Heart left ventricle (tissue), 16 donors: ENCODE measurements around the gene SLC38A10. TPM values are rescaled to one million over a fixed set of nuclear protein-coding genes. Genes with fewer than 3 reads are reported as not detected.
"Not testable (repeated sequence)": the region's sequence is repeated elsewhere in the genome, so short reads cannot be mapped to it uniquely, and the experiment has no call there.

Experiments
- ATAC-seq, 4 donors: fragments of 200-7000 bp; cut with Tn5 transposase; one replicate each; pipeline ENCODE4 v1.9.1; 2020 to 2022; ENCODE audit warnings: moderate library complexity in 4 of 4, mild to moderate bottlenecking in 3 of 4, moderate number of reproducible peaks in 1 of 4
- DNase-seq, 5 donors: peaks; one replicate each; pipeline ENCODE4 v3.0.0-alpha.2; 2020
- H3K27ac ChIP-seq, 12 donors: fragments of 200-600 bp; sonication (generic) in 4 of 12; one replicate each; pipeline versions ENCODE4 v1.5.0 to v1.8.0; 2016 to 2022; ENCODE audit warnings: mild to moderate bottlenecking in 2 of 12
- H3K27me3 ChIP-seq, 9 donors: fragments of 200-600 bp; sonication (generic) in 2 of 9; one replicate each; pipeline versions ENCODE4 v1.5.1 to v1.8.0; 2016 to 2022; ENCODE audit warnings: mild to moderate bottlenecking in 3 of 9
- H3K36me3 ChIP-seq, 9 donors: fragments of 200-600 bp; sonication (generic) in 2 of 9; one replicate each; pipeline versions ENCODE4 v1.5.0 to v1.8.0; 2018 to 2022; ENCODE audit warnings: mild to moderate bottlenecking in 2 of 9
- H3K4me1 ChIP-seq, 12 donors: fragments of 200-600 bp; sonication (generic) in 4 of 12; one replicate each; pipeline versions ENCODE4 v1.5.0 to v1.8.0; 2016 to 2022; ENCODE audit warnings: mild to moderate bottlenecking in 3 of 12
- H3K4me3 ChIP-seq, 12 donors: fragments of 200-600 bp; sonication (generic) in 4 of 12; one replicate each; pipeline versions ENCODE4 v1.5.0 to v1.8.0; 2017 to 2022; ENCODE audit warnings: mild to moderate bottlenecking in 9 of 12, moderate library complexity in 4 of 12
- H3K9me3 ChIP-seq, 12 donors: fragments of 200-600 bp; sonication (generic) in 4 of 12; one replicate each; pipeline versions ENCODE4 v1.5.0 to v1.8.0; 2016 to 2022; ENCODE audit warnings: mild to moderate bottlenecking in 1 of 12
- POLR2A ChIP-seq, 2 donors: fragments of 450-650 bp; IDR thresholded peaks; one replicate each; pipeline ENCODE4 v1.6.1; 2017; ENCODE audit warnings: antibody characterized with exemption in 2 of 2, mild to moderate bottlenecking in 2 of 2, moderate library complexity in 2 of 2
- WGBS, 4 donors: extraction: QIAGEN DNeasy Blood & Tissue Kit in 2 of 4; methylation state at CpG; one replicate each; pipeline versions ENCODE4 v1.1.5 to v1.1.7; 2013 to 2018; 5-methylcytosine and 5-hydroxymethylcytosine counted together
- intact Hi-C, 10 donors: fragments of 100-400 bp; cut with DNase I; formaldehyde crosslinking; loops; one replicate each; pipeline versions ENCODE4 v1.11.1 to v1.14.2; 2022
- polyA plus RNA-seq, 2 donors: library from polyadenylated mRNA; stranded (reverse); fragments of 200-250 nt; gene quantifications; one replicate each; pipeline ENCODE4 v1.2.3, GENCODE V29; 2013
- total RNA-seq, 9 donors: library from RNA; depleted of rRNA in 2 of 9; stranded (reverse); fragments of >200 nt in 2 of 9; fragmentation: NEBNext Ultra II Directional in 3 of 9; extraction: Animal tissue kit (Norgen Biotek cat#: 25700) in 3 of 9; gene quantifications; one replicate each; pipeline versions ENCODE4 v1.1.0 to v1.2.4, GENCODE V29; 2016 to 2023
- TF ChIP-seq, protein P1 (sequence below), 12 donors: fragments of 200-600 bp; sonication (generic) in 4 of 12; IDR thresholded peaks; one replicate each; pipeline versions ENCODE4 v1.5.0 to v1.8.0; 2018 to 2022; ENCODE audit warnings: antibody characterized with exemption in 12 of 12, mild to moderate bottlenecking in 5 of 12
- donor health status: ischemic (EF 13 %, LVEDD 7.1; RV severe dilation, severe dysfunction).
- donor health status: healthy with polysubstance abuse.
- donor health status: DM: no; HTN: yes; CAD: no.
- donor health status: DM: no; HTN: no; CAD: no.
- donor health status: ischemic (EF 25% LVEDD 6.9; RV normal size, moderate dysfunction).
- donor health status: ischemic (EF 25% LVEDD 5.7; RV mildly dilated, moderate dysfunction).
- donor health status: healthy.
- donor health status: DM: yes; HTN: yes; CAD: no.
- donor health status: ischemic (EF 35%, LVEDD 5.7; RV mildly dilated, moderate dysfunction).
- donor health status: nonischemic (EF 11% LVEDD 7.7; RV severe dilation, severe dysfunction).
- donor health status: DM: yes; HTN: yes; CAD: no.
- donor health status: PGD.
- donor health status: ischemic (EF 29% LVEDD 5.4; RV normal size, mild dysfunction).
- donor health status: nonischemic (EF 23%, LVEDD 6.1; RV moderate dilation, normal function).

The SLC38A10 gene
- total and polyA plus RNA-seq, 11 donors: 27.4 to 67.7 (median 46.7) TPM

DNA sequence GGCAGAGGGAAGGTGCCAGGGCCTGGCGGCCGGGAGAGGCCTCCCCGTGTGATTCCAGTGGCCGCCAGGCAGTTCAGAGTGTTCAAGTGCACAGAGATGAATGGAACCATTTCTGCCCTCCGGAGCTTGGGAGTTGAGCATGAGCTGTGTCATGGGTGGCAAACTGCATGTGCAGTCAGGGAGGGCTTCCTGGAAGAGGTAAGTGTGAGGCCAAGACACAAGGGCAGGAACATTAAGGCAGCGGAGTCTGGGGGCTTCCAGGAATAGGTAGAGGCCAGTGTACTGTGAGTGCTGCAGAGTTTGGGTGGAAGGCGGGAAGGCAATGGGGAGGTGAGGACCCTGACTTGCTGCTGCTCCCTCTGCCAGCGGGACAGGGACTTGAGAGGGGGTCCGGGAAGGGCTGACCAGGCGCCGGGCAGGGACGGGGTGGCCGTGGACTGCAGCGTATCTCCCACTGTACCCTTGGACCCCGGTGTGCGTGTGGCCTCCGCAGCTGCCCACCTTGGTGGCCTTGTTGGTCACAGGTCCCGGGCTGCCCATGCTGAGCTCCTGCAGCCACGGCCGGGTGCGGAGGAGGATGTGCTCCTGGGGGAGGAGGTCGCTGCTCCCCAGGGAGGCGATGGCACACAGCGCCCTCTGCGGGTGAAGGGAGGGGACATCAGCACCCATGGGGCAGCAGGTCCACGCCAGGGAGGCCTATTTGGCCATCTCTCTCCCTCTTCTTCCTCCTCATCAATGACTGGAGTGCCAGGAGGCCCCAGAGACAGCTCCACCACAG is 64.9 kb downstream of the SLC38A10 start:
- Histone ChIP-seq H3K36me3 (peaks cover 0 to 54% (median 28%) of the 10 kb centered on the region in 9 donors), H3K4me1 (peaks cover 0 to 9% (median 0%) of the 10 kb centered on the region in 12 donors), H3K27me3 (no peaks in the 10 kb centered on the region), H3K9me3 (peaks cover 0 to 12% (median 0%) of the 10 kb centered on the region in 12 donors), H3K4me3 (no peak overlapping the region), H3K27ac (no peak overlapping the region)
- peak in 1 of 5 donors; percentile 25 for DNase-seq
- intact Hi-C loops: loop anchor here in 1 of 10 donors (10.0 kb wide), 1 partner anchor 215 kb away; no protein-coding TSS in a partner anchor
- 93 to 95% (median 93%) methylated on average over 26 of the region's 26 CpGs for WGBS, 4 donors
- ATAC-seq: peak in 2 of 4 donors; percentile 6 to 21
- TF ChIP-seq, protein P1, sequence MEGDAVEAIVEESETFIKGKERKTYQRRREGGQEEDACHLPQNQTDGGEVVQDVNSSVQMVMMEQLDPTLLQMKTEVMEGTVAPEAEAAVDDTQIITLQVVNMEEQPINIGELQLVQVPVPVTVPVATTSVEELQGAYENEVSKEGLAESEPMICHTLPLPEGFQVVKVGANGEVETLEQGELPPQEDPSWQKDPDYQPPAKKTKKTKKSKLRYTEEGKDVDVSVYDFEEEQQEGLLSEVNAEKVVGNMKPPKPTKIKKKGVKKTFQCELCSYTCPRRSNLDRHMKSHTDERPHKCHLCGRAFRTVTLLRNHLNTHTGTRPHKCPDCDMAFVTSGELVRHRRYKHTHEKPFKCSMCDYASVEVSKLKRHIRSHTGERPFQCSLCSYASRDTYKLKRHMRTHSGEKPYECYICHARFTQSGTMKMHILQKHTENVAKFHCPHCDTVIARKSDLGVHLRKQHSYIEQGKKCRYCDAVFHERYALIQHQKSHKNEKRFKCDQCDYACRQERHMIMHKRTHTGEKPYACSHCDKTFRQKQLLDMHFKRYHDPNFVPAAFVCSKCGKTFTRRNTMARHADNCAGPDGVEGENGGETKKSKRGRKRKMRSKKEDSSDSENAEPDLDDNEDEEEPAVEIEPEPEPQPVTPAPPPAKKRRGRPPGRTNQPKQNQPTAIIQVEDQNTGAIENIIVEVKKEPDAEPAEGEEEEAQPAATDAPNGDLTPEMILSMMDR (IDR thresholded peaks at IDR 0.05): peak in 7 of 12 donors; percentile 9 to 34 (median 22)
- no peak for TF ChIP-seq POLR2A (IDR thresholded peaks at IDR 0.05)

DNA sequence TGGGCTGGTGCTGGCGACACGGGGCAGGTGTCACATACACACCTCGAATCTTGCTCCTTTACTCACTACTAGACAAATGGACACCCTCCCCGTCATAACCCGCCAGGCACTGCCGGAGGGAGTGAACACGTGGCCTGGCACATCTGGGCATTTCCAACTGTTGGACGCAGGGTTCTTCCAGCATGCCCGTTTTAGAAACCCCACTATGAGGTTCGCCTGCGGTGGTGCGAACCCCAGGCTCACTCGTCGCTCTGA is 65.5 kb downstream of the SLC38A10 start:
- intact Hi-C loops: no loop called here
- Histone ChIP-seq H3K27me3 (no peaks in the 10 kb centered on the region), H3K4me3 (no peak overlapping the region), H3K4me1 (peaks cover 0 to 9% (median 0%) of the 10 kb centered on the region in 12 donors), H3K27ac (no peak overlapping the region), H3K9me3 (peaks cover 0 to 12% (median 0%) of the 10 kb centered on the region in 12 donors), H3K36me3 (peaks cover 0 to 54% (median 28%) of the 10 kb centered on the region in 9 donors)
- ATAC-seq (no peak), DNase-seq (no peak)
- 95 to 98% (median 96%) methylated on average over 9 to 14 of the region's 14 CpGs for WGBS, 4 donors
- TF ChIP-seq, protein P1 (IDR thresholded peaks at IDR 0.05): no peak
- no peak for TF ChIP-seq POLR2A (IDR thresholded peaks at IDR 0.05)

DNA sequence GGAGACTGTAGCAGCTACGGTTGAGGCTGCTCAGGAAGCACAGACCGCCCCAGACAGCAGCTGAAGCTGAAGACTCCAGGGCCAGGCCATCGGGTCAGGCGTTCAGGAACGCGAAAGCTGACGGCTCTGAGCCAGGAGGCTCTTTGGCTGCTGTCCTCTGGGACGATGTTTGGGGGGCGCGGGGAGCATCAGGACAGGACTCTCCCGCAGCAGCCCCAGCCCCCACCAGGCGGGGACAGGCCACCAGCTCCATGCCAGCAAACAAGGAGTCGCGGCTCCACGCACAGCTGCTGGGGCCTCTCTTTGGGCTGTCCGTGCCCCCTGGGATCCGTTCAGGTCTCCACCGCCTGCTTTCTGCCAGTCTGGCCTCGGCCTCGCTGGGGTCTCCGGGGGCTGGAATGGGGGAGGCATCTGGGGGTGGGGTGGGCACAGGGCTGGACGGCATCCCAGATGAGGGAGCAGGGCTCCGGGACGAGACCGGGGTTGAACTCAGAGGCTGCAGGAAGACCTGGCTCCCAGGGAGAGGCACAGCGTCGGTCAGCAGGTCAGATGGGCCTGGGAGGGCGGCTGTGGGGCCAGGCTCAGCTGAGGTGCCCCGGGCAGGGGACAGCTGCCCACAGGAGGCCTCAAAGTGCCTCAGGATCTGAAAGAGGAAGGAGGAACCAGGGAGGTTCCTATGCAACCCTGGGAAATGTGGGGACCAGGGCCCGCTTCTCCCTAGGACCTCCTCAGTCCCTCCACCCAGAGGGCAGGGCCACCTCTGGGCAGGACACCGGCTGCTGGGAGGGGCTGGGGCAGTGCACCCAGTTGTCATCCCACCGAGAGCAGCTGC is 66.1 kb downstream of the SLC38A10 start:
- Histone ChIP-seq H3K27ac (peak overlapping the region in 1 of 12 donors; percentile 49), H3K9me3 (peaks cover 0 to 12% (median 0%) of the 10 kb centered on the region in 12 donors), H3K27me3 (no peaks in the 10 kb centered on the region), H3K36me3 (peaks cover 0 to 54% (median 28%) of the 10 kb centered on the region in 9 donors), H3K4me3 (no peak overlapping the region), H3K4me1 (peaks cover 0 to 9% (median 0%) of the 10 kb centered on the region in 12 donors)
- no peak for TF ChIP-seq POLR2A (IDR thresholded peaks at IDR 0.05)
- TF ChIP-seq, protein P1 (IDR thresholded peaks at IDR 0.05): no peak
- no peak for ATAC-seq
- intact Hi-C loops: no loop called here
- WGBS, 4 donors: 85 to 93% (median 86%) methylated on average over 15 to 32 of the region's 32 CpGs
- peak in 1 of 5 donors; percentile 23 for DNase-seq

DNA sequence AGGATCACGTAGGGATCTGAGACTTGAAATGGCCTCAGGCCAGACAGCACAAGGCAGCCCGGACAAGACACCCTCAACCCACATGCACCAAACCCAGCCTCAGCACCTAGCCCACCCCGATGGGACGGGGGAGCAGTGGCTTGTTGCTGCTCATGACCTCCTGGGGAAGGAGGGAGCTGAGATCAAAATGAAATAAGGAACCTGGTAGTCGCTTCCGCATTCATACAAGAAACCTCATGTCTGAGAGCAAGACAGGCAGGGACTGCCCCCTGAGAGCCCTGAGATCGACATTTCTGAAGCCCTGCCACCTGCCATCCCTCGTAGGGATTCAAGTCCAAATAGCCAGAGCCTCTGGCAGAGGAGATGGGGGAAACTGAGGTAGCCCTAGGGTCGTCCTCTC is 66.7 kb downstream of the SLC38A10 start:
- ATAC-seq: no peak
- Histone ChIP-seq H3K4me1 (peaks cover 0 to 15% (median 3%) of the 10 kb centered on the region in 12 donors), H3K9me3 (peaks cover 0 to 12% (median 0%) of the 10 kb centered on the region in 12 donors), H3K27ac (peak overlapping the region in 1 of 12 donors; percentile 54), H3K27me3 (no peaks in the 10 kb centered on the region), H3K36me3 (peaks cover 0 to 50% (median 28%) of the 10 kb centered on the region in 9 donors), H3K4me3 (no peak overlapping the region)
- 79 to 86% (median 81%) methylated on average over 8 to 9 of the region's 9 CpGs for WGBS, 4 donors
- TF ChIP-seq, protein P1 (IDR thresholded peaks at IDR 0.05): no peak
- TF ChIP-seq POLR2A (IDR thresholded peaks at IDR 0.05): no peak
- intact Hi-C loops: no loop called here
- peak in 1 of 5 donors; percentile 18 for DNase-seq

DNA sequence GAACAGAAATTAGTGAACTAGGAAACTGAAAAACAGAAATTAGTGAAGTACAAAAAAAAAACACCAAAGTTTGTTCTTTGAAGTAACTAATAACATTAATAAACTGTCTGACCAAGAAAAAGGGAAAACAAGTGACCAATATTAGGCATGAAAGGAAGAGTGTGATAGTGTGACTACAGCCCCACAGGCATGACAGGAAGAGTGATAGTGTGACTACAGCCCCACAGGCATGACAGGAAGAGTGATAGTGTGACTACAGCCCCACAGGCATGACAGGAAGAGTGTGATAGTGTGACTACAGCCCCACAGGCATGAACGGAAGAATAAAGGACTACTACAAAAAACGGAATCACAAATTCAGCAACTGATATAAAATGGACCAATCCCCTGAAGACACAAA is 67.5 kb downstream of the SLC38A10 start:
- WGBS, 4 donors: 60 to 67% (median 64%) methylated on average over 2 of the region's 2 CpGs
- H3K27ac ChIP-seq: peak overlapping the region in 1 of 12 donors; percentile 54
- intact Hi-C loops, H3K27me3 ChIP-seq, H3K4me3 ChIP-seq, ATAC-seq, DNase-seq: not testable (repeated sequence)
- H3K36me3 ChIP-seq: peaks cover 0 to 42% (median 27%) of the 10 kb centered on the region in 9 donors
- H3K9me3 ChIP-seq: peaks cover 0 to 12% (median 0%) of the 10 kb centered on the region in 12 donors
- peaks cover 0 to 18% (median 5%) of the 10 kb centered on the region in 12 donors for H3K4me1 ChIP-seq
